Ovary (tissue), 9 donors: ENCODE results near the gene POU2F3. TPM values are rescaled to one million over a fixed set of nuclear protein-coding genes. Genes with fewer than 3 reads are reported as not detected.

Experiments used
- DNase-seq, 5 donors: peaks; one replicate each; pipeline ENCODE4 v3.0.0-alpha.2; 2019 to 2020
- H3K27ac ChIP-seq, 2 donors: fragments of 200-600 bp; one replicate each; pipeline versions ENCODE4 v1.5.1 to v1.8.0; 2019 to 2022
- H3K27me3 ChIP-seq: fragments of 200-600 bp; one replicate; pipeline ENCODE4 v1.8.0; 2022
- H3K36me3 ChIP-seq: fragments of 200-600 bp; sonication (generic); one replicate; pipeline ENCODE4 v1.5.1; 2019
- H3K4me1 ChIP-seq: one replicate; pipeline ENCODE4 v1.8.1; 2013; ENCODE audit warnings: mild to moderate bottlenecking, moderate library complexity; ENCODE audit not compliant: insufficient read depth
- H3K4me3 ChIP-seq: fragments of 200-600 bp; sonication (generic); one replicate; pipeline ENCODE4 v1.5.1; 2017
- H3K9me3 ChIP-seq, 2 donors: fragments of 200-600 bp in 1 of 2; sonication (generic) in 1 of 2; one replicate each; pipeline versions ENCODE4 v1.5.1 to v1.8.1; 2013 to 2019; ENCODE audit warnings: mild to moderate bottlenecking in 1 of 2, moderate library complexity in 1 of 2
- EP300 ChIP-seq: sonication (generic); formaldehyde crosslinking; IDR thresholded peaks from one replicate; pipeline ENCODE4 v1.6.1; 2017; ENCODE audit warnings: antibody characterized with exemption
- POLR2A ChIP-seq: fragments of 450-650 bp; IDR thresholded peaks from one replicate; pipeline ENCODE4 v1.6.1; 2017; ENCODE audit warnings: antibody characterized with exemption, mild to moderate bottlenecking, moderate library complexity
- WGBS, 3 donors: extraction: QIAGEN DNeasy Blood & Tissue Kit in 1 of 3; methylation state at CpG; one replicate each; pipeline versions ENCODE4 v1.1.5 to v1.1.7; 2013 to 2017; 5-methylcytosine and 5-hydroxymethylcytosine counted together
- intact Hi-C, 4 donors: fragments of 100-400 bp; cut with DNase I; formaldehyde crosslinking; loops; one replicate each; pipeline versions ENCODE4 v1.11.0 to v1.15.1; 2022 to 2023
- polyA plus RNA-seq, 2 donors: library from polyadenylated mRNA; stranded (reverse); fragments of 200-250 nt in 1 of 2; fragments of 350-450 nt in 1 of 2; fragmentation: Illumina TruSeq in 1 of 2; extraction: RNeasy Lipid Tissue Mini Kit (QIAGEN cat#74804) in 1 of 2; gene quantifications; one replicate each; pipeline ENCODE4 v1.2.3, GENCODE V29; 2013 to 2014
- total RNA-seq, 7 donors: library from RNA; depleted of rRNA in 2 of 7; stranded (reverse); fragments of >200 nt in 2 of 7; fragmentation: NEBNext Ultra II Directional in 3 of 7; extraction: Animal tissue kit (Norgen Biotek cat#: 25700) in 3 of 7; gene quantifications; one replicate each; pipeline versions ENCODE4 v1.1.0 to v1.2.4, GENCODE V29; 2016 to 2023
- TF ChIP-seq, protein P1 (sequence below), 3 donors: fragments of 450-650 bp in 2 of 3; fragments of 200-600 bp in 1 of 3; IDR thresholded peaks; one replicate each; pipeline versions ENCODE4 v1.5.1 to v1.8.0; 2016 to 2022; ENCODE audit warnings: antibody characterized with exemption in 3 of 3, mild to moderate bottlenecking in 1 of 3
- donor health status: DM: no; HTN: no; CAD: no; lungs with moderate emphysema.
- donor health status: DM: no; HTN: no; CAD: no.
- donor health status: Bipolar disorder and iron deficiency.
- donor health status: DM: yes; HTN: yes; CAD: no.
- donor health status: DM: no; HTN: no; CAD: no.
- donor health status: DM: yes; HTN: yes; CAD: no.

POU2F3 gene
- total and polyA plus RNA-seq, 9 donors: 0.05 to 1.0 (median 0.22) TPM; not detected in 2

DNA sequence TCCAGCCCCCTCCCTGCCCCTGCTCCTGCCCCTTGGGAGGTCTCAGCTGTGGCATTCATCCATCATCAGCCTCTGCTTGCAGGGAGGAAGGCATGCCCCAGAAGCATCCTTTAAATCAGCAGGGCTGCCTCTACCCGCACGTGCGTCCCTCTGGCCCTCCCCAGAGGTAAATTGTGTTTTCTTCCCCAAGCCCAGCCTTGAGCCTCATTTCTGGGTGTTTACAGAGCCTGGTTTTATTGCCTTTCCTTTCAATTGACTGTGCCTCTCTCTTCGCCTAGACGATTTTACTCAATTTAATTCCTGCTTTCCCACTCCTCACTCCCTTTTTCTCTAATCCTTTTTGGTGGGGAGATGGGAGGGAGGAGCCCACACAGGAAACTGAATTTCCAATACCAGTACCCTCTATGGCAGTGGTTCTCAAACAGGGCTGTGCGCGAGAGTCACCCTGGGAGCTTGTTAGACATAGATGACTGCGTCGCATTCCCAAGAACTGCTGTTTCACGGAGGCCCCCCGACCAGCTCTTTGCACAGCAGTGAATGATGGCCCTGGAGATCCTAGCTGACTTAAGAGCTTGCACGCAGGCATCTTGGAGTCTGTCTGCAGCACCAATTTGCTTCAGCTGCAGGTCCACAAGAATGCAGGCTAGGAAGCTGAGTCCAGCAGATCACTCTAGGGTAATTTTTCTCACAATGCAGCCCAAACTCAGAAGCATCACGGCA, 44.2 kb upstream of the POU2F3 start:
- intact Hi-C loops: no loop called here
- Histone ChIP-seq H3K36me3 (no peaks in the 10 kb centered on the region), H3K9me3 (no peaks in the 10 kb centered on the region), H3K4me3 (no peak overlapping the region), H3K27ac (no peak overlapping the region), H3K27me3 (no peaks in the 10 kb centered on the region), H3K4me1 (peaks cover 6% of the 10 kb centered on the region)
- TF ChIP-seq EP300 (no peak), POLR2A (no peak)
- TF ChIP-seq, protein P1, sequence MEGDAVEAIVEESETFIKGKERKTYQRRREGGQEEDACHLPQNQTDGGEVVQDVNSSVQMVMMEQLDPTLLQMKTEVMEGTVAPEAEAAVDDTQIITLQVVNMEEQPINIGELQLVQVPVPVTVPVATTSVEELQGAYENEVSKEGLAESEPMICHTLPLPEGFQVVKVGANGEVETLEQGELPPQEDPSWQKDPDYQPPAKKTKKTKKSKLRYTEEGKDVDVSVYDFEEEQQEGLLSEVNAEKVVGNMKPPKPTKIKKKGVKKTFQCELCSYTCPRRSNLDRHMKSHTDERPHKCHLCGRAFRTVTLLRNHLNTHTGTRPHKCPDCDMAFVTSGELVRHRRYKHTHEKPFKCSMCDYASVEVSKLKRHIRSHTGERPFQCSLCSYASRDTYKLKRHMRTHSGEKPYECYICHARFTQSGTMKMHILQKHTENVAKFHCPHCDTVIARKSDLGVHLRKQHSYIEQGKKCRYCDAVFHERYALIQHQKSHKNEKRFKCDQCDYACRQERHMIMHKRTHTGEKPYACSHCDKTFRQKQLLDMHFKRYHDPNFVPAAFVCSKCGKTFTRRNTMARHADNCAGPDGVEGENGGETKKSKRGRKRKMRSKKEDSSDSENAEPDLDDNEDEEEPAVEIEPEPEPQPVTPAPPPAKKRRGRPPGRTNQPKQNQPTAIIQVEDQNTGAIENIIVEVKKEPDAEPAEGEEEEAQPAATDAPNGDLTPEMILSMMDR (IDR thresholded peaks at IDR 0.05): no peak
- peak in 1 of 5 donors; percentile 21 for DNase-seq
- 69 to 74% (median 72%) methylated on average over 13 of the region's 13 CpGs for WGBS, 3 donors

DNA sequence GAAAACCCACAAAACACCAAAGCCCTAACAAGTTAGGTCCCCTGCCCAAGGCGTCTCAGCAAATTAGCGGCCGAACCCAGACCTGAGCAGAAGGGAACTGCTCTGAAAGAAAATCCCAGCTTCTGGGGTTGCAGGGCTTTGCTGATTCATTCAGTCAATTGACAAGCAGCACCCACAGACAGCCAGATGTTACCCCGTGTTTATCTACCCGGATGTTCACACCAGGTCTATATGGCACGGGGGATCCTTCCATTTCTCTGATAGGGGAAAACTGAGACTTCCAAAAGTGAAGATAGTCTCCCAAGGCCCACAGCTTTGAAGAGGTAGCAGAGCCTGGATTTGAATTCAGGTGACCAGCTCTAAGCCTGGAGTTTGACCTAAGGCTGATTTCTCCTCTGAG, 43.1 kb upstream of the POU2F3 start:
- no peak for TF ChIP-seq EP300
- TF ChIP-seq POLR2A: no peak
- TF ChIP-seq, protein P1 (IDR thresholded peaks at IDR 0.05): no peak
- intact Hi-C loops: no loop called here
- Histone ChIP-seq H3K9me3 (no peaks in the 10 kb centered on the region), H3K36me3 (no peaks in the 10 kb centered on the region), H3K27me3 (no peaks in the 10 kb centered on the region), H3K4me3 (no peak overlapping the region), H3K4me1 (peaks cover 6% of the 10 kb centered on the region), H3K27ac (no peak overlapping the region)
- DNase-seq: peak in 1 of 5 donors; percentile 14
- WGBS, 3 donors: 90 to 98% (median 96%) methylated on average over 6 of the region's 6 CpGs

DNA sequence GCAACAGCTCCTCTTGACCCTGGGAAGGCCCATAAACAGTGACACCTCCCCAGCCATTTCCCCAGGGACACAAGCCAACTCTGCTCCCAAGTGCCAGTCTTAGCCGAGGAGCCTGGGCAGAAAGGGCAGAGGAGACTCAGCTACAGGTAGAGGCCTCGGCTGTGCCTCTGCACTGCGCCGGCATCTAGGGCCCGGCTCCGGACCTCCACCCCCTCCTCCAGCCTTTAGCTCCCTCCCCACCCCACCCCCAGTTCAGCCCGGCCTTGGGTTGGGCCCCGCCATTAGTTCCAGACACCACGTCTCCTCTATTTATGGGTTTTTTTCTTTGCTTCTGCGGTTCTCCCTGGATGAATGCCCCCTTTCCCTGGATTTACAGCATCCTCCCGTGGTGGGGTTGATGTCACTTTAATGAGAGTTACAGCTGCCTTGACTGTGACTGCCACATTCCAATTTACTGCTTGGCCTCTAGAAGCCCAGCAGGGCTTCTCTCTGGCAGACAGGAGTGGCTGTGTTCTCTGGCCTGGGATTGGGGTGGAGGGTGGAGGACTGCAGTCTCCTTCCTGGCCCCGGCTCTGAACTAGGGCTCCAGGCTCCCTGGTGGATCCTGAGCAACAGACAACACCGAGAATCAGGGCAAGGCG, 42.6 kb upstream of the POU2F3 start:
- Histone ChIP-seq H3K36me3 (no peaks in the 10 kb centered on the region), H3K27me3 (no peaks in the 10 kb centered on the region), H3K4me3 (no peak overlapping the region), H3K27ac (no peak overlapping the region), H3K9me3 (no peaks in the 10 kb centered on the region), H3K4me1 (peaks cover 6% of the 10 kb centered on the region)
- DNase-seq: peak in 1 of 5 donors; percentile 27
- TF ChIP-seq, protein P1 (IDR thresholded peaks at IDR 0.05): no peak
- TF ChIP-seq POLR2A (no peak), EP300 (no peak)
- intact Hi-C loops: no loop called here
- 60 to 74% (median 73%) methylated on average over 14 of the region's 14 CpGs for WGBS, 3 donors

DNA sequence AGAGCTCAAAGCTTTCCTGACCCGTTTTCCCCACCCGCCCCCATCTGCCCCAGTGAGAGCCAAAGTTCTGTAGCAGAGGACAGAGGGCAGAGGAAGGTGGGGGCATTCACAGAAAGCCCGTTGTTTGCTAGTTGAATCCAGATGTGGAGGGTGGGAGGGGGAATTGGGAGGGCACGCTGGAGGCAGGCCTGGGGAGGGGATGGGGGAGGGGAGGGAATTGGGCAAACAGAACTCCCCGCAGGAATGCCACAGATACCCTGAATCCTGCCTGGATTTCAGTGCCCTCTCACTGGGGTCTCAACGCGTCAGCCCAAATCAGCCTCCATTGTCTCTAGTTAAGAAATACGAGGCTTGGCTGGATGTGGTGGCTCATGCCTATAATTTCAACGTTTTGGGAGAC, 42.0 kb upstream of the POU2F3 start:
- WGBS, 3 donors: 63 to 76% (median 74%) methylated on average over 9 of the region's 9 CpGs
- Histone ChIP-seq H3K9me3 (no peaks in the 10 kb centered on the region), H3K27me3 (no peaks in the 10 kb centered on the region), H3K4me3 (no peak overlapping the region), H3K36me3 (no peaks in the 10 kb centered on the region), H3K27ac (no peak overlapping the region), H3K4me1 (peaks cover 6% of the 10 kb centered on the region)
- DNase-seq: peak in 1 of 5 donors; percentile 13
- TF ChIP-seq, protein P1 (IDR thresholded peaks at IDR 0.05): no peak
- TF ChIP-seq EP300: no peak
- no peak for TF ChIP-seq POLR2A
- intact Hi-C loops: no loop called here
